ENCODE results near the gene PLS3.

The PLS3 gene

GRCh38 chrX:115696939-115697338, 136.0 kb downstream of the PLS3 start:
- DNase-seq = no peak

GRCh38 chrX:115697806-115698205, 136.8 kb downstream of the PLS3 start:
- no peak for DNase-seq

Data from NCI-H345 (cell line).